Mucosa of descending colon (tissue), 3 donors: ENCODE measurements around the gene C19orf38. TPM values are rescaled to one million over a fixed set of nuclear protein-coding genes. Genes with fewer than 3 reads are reported as not detected.

Source experiments
- ATAC-seq: fragments of 200-7000 bp; cut with Tn5 transposase; one replicate; pipeline ENCODE4 v1.9.1; 2020; ENCODE audit warnings: mild to moderate bottlenecking, moderate library complexity
- DNase-seq, 3 donors: peaks; one replicate each; pipeline ENCODE4 v3.0.0-alpha.2; 2020
- H3K36me3 ChIP-seq: fragments of 200-600 bp; one replicate; pipeline ENCODE4 v1.8.0; 2021; ENCODE audit warnings: low read depth, mild to moderate bottlenecking
- H3K4me1 ChIP-seq: fragments of 200-600 bp; one replicate; pipeline ENCODE4 v1.8.0; 2021; ENCODE audit warnings: low read depth, mild to moderate bottlenecking
- H3K4me3 ChIP-seq: fragments of 200-600 bp; one replicate; pipeline ENCODE4 v1.8.0; 2021; ENCODE audit warnings: mild to moderate bottlenecking
- H3K9me3 ChIP-seq: fragments of 200-600 bp; one replicate; pipeline ENCODE4 v1.8.0; 2021; ENCODE audit warnings: mild to moderate bottlenecking
- intact Hi-C, 2 donors: fragments of 100-400 bp; cut with DNase I in 1 of 2; cut with micrococcal nuclease in 1 of 2; formaldehyde crosslinking; loops; one replicate each; pipeline versions ENCODE4 v1.11.0 to v1.11.1; 2022; cut with DNase I, micrococcal nuclease
- total RNA-seq, 3 donors: library from RNA; stranded (reverse); fragmentation: NEBNext Ultra II Directional in 2 of 3; extraction: Animal tissue kit (Norgen Biotek cat#: 25700) in 2 of 3; gene quantifications; one replicate each; pipeline versions ENCODE4 v1.2.1 to v1.2.4, GENCODE V29; 2021 to 2023
- TF ChIP-seq, protein P1 (sequence below): fragments of 200-600 bp; IDR thresholded peaks from one replicate; pipeline ENCODE4 v1.8.0; 2022; ENCODE audit warnings: antibody characterized with exemption, mild to moderate bottlenecking
- donor health status: DM: no; HTN: no; CAD: no; lungs with moderate emphysema.
- donor health status: DM: no; HTN: no; CAD: no.
- donor health status: DM: no; HTN: yes; CAD: no.

Gene C19orf38
- total RNA-seq, 3 donors from 2014 or later: 0.64 to 1.9 (median 0.73) TPM

DNA sequence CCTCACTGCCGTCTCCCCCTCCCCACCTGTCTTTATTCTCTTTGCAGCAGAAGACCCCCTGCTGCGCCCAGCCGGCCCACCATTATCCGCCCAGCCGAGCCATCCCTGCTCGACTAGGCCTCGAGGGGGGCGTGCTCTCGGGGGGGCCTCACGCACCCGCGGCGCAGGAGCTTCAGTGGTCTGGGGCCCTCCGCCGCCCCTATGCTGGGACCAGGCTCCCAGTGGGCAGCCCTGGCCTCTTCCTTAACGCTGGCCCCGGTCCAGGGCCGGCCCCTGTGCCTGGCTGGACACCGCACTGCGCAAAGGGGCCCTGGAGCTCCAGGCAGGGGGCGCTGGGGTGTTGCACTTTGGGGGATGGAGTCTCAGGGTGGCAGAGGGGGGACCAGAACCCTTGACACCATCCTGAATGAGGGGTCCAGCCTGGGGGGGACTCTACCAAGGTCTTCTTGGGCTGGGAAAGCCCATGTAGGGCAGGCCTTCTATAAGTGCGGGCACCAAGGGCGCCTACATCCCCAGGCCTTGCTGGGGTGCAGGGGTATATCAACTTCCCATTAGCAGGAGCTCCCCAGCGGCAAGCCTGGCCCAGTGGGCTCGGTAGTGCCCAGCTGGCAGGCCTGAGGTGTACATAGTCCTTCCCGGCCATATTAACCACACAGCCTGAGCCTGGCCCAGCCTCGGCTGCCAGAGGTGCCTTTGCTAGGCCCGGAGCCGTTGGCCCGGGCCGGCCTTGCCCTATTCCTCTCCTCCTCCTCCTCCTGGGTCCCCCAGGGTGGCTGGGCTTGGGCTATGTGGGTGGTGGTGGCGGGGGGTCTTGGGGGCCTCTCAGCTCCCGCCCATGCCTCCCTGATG is 17.1 kb upstream of the C19orf38 start:
- DNase-seq (no peak), ATAC-seq (no peak)
- intact Hi-C loops: no loop called here
- Histone ChIP-seq H3K4me3 (no peak overlapping the region), H3K9me3 (no peaks in the 10 kb centered on the region), H3K4me1 (no peaks in the 10 kb centered on the region), H3K36me3 (peaks cover 25% of the 10 kb centered on the region)
- TF ChIP-seq, protein P1, sequence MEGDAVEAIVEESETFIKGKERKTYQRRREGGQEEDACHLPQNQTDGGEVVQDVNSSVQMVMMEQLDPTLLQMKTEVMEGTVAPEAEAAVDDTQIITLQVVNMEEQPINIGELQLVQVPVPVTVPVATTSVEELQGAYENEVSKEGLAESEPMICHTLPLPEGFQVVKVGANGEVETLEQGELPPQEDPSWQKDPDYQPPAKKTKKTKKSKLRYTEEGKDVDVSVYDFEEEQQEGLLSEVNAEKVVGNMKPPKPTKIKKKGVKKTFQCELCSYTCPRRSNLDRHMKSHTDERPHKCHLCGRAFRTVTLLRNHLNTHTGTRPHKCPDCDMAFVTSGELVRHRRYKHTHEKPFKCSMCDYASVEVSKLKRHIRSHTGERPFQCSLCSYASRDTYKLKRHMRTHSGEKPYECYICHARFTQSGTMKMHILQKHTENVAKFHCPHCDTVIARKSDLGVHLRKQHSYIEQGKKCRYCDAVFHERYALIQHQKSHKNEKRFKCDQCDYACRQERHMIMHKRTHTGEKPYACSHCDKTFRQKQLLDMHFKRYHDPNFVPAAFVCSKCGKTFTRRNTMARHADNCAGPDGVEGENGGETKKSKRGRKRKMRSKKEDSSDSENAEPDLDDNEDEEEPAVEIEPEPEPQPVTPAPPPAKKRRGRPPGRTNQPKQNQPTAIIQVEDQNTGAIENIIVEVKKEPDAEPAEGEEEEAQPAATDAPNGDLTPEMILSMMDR: no peak

DNA sequence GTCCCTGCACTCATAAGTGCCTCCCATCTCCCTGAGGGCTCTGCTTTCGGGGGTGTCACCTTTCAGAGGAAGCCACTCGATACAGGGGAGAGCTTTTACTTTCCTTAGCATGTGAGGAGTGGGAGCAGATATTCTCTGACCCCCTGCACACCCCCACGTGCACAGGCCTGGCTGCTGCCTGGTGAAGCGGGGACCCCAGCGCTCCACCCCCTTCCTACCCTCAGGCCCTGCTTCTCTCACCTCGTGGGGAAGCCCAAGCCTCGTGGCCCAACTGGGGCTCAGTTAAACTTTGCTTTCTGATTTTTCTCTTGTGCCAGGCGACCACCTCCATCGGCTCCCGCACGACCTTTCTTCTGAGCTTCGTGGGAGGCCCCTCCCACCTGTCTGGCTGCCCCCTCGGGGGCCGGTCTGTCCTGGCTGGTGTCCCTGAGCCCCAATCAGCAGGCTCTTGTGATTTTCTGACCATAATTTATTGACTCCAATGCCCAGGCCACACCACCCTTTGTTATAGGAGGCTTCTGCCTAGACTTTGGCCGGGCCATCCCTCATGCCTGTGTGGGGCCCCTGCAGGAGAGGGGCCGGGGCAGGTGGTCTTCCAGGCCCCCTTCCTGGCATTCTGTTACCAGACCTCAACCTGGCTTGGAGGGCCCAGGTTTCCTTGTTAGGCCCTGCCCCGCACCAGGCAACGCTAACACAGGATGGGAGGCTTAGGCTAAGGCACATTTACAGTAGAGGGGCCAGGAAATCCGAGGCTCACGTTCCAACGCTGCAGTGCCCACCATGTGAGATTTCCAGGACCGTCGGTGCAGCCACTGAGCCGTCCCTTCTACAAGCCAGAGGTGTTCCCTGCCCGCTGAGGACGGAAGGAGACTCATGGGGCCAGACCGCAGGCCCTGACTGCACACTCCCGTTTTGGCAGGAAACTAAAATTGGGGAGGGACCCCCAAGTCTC is 16.0 kb upstream of the C19orf38 start:
- peaks cover 2% of the 10 kb centered on the region for H3K9me3 ChIP-seq
- peaks cover 15% of the 10 kb centered on the region for H3K36me3 ChIP-seq
- DNase-seq (no peak), ATAC-seq (no peak)
- no peak overlapping the region for H3K4me3 ChIP-seq
- peaks cover 7% of the 10 kb centered on the region for H3K4me1 ChIP-seq
- TF ChIP-seq, protein P1: no peak
- intact Hi-C loops: no loop called here

DNA sequence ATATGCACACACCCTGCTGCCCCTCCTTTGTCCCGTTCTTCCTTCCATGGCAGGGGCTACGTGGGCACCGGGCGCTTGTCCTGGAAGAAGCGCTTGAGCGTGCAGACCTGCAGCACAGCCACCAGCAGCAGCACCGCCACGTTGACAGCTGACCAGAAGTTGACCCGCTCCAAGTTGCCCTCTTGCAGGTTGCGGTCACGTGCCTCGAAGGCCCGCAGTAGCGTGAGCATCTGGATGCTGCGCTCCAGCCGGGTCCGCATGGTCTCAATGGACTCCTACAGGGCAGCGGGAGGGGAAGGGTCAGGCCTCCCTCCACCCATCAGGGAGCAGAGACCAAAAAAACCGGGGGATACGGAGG is 15.3 kb upstream of the C19orf38 start:
- peaks cover 2% of the 10 kb centered on the region for H3K9me3 ChIP-seq
- DNase-seq (no peak), ATAC-seq (no peak)
- intact Hi-C loops: no loop called here
- H3K36me3 ChIP-seq: peaks cover 15% of the 10 kb centered on the region
- H3K4me1 ChIP-seq: peaks cover 7% of the 10 kb centered on the region
- TF ChIP-seq, protein P1: no peak
- H3K4me3 ChIP-seq: no peak overlapping the region

DNA sequence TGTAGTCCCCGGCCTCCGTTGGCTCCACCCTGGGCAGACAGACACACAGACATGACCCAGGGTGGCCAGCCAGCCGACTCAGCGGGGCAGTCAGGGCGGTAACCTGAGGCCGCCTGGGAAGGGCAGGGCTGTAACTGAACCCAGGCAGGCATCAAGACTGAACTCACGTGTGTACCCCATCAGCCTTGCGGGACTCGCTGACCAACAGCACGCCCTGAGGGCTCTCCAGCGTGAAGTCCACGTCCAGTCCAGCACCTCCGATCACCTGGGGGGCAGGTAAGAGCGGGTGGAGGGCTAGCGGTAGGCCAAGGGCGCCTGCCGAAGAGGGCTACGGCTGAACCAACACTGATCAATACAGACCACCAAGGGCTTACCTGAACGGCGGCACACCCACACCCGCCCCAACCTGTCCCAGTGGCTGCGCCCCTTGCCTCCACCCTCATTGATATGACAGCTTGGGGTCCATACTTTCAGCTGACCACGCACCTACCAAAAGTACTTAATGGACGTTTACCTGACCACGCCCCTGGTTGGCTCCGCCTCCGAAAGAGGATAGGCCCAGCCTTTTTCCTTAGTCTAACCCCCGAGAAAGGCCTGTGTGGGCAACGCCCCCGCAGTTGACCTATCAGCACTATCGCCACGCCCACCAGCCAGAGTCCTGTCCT is 13.0 kb upstream of the C19orf38 start:
- peak in 1 of 3 donors; percentile 100 for DNase-seq
- peak; percentile 25 for ATAC-seq
- peak overlapping the region; percentile 47 for H3K4me3 ChIP-seq
- peaks cover 9% of the 10 kb centered on the region for H3K36me3 ChIP-seq
- TF ChIP-seq, protein P1: no peak
- peaks cover 2% of the 10 kb centered on the region for H3K9me3 ChIP-seq
- peaks cover 7% of the 10 kb centered on the region for H3K4me1 ChIP-seq
- intact Hi-C loops: no loop called here

DNA sequence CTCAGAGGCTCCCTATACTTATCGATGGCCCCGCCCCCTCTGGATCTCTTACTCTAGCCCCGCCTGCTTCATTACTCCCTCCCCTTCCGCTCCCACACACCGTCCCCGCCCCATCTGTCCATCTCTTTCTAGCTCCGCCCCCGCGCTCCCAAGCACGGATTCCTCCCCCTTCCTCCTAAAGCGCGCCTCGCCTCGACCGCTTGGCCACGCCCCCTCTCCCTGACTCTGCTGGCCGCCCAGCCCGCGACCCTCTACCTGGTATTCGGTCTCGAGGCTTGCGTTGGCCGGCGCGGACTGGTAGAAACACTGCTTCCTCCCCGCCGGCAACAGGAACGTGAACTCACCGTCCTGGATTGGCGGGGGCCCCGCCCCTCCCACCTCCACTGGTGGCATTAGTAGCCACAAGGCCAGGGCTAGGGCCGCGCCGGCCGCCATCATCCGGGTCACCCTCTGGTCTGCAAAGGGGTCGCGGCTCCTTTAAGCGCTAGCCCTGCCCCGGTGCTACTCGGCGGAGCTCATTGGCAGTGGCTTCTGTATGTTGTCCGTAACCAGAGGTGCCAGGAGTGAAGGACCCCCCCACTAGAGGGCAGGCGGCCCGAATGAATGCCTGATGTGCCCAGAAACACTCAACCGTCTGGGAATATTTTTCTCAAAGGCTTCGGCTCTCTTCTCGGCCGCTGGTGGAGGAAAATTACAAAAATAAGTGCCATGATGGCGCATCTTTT is 12.3 kb upstream of the C19orf38 start, which contains the start of gene TMED1:
TMED1 (minus strand) TSS at position 459 of the 725 bp plus-strand sequence; CDS start at position 438, 21 bp downstream.
- intact Hi-C loops: no loop called here
- DNase-seq (peak; percentile 95 to 100 (median 98)), ATAC-seq (peak; percentile 89)
- H3K4me3 ChIP-seq: peak within 1 kb of the TSS; percentile 47
- TF ChIP-seq, protein P1: peak; percentile 36
- peaks cover 2% of the 10 kb centered on the region for H3K9me3 ChIP-seq
- peaks cover 7% of the 10 kb centered on the region for H3K4me1 ChIP-seq
- H3K36me3 ChIP-seq: peaks cover 9% of the 10 kb centered on the region
